Measurements from ENCODE around the gene EPS8L2. TPM values are rescaled to one million over a fixed set of nuclear protein-coding genes. Genes with fewer than 3 reads are reported as not detected.

The EPS8L2 gene
- total and polyA plus RNA-seq, 2 donors (not counting 1 experiment from before 2014, with no cell fraction given): 13.9 to 22.7 TPM

GRCh38 chr11:724049-724777 lies 18.2 kb downstream of the EPS8L2 start:
- H3K4me1 Mint-ChIP-seq: peaks cover 31% of the 10 kb centered on the region
- TF ChIP-seq CTCF (IDR thresholded peaks at IDR 0.05) (no peak), EZH2 (IDR thresholded peaks at IDR 0.05; ENCODE audit: borderline replicate concordance, insufficient read depth, low read depth, low read length, poor library complexity, severe bottlenecking) (no peak)
- H3K27ac Mint-ChIP-seq: no peak overlapping the region
- Histone ChIP-seq H3K9ac (ENCODE audit: low read length) (no peak overlapping the region), H3K9me3 (ENCODE audit: control extremely low read depth in 1 of 3, control insufficient read depth in 2 of 3, insufficient read depth in 1 of 3, low read length in 2 of 3) (no peaks in the 10 kb centered on the region), H3K79me2 (ENCODE audit: control insufficient read depth, insufficient read depth, low read length) (no peaks in the 10 kb centered on the region), H2AFZ (ENCODE audit: insufficient read depth, low read depth, low read length, poor library complexity, severe bottlenecking) (no peak overlapping the region), H4K20me1 (ENCODE audit: control insufficient read depth, insufficient read depth, low read length, poor library complexity, severe bottlenecking) (peaks cover 9% of the 10 kb centered on the region), H3K27me3 (replicated peaks in 1 of 4; ENCODE audit: control extremely low read depth in 1 of 4, control insufficient read depth in 3 of 4, insufficient read depth in 4 of 4, low read length in 3 of 4) (peaks cover 0 to 44% (median 4%) of the 10 kb centered on the region in 4 experiments), H3K4me1 (ENCODE audit: control insufficient read depth in 2 of 2, insufficient read depth in 2 of 2, low read length in 2 of 2) (peaks cover 34 to 56% of the 10 kb centered on the region in 2 donors), H3K27ac (ENCODE audit: low read length in 2 of 2) (no peak overlapping the region), H3K4me3 (ENCODE audit: control extremely low read depth in 1 of 5, extremely low read depth in 1 of 5, insufficient read depth in 1 of 5, low read depth in 2 of 5, low read length in 4 of 5) (no peak overlapping the region), H3K4me2 (replicated peaks; ENCODE audit: low read depth, low read length, poor library complexity, severe bottlenecking) (no peak overlapping the region), H3K36me3 (replicated peaks in 1 of 2; ENCODE audit: control extremely low read depth in 1 of 2, control insufficient read depth in 1 of 2, extremely low read depth in 1 of 2, insufficient read depth in 2 of 2, low read length in 1 of 2) (no peaks in the 10 kb centered on the region)
- no peak for DNase-seq
- peak overlapping the region; percentile 13 for H3K4me3 Mint-ChIP-seq
- ChIA-PET CTCF (interaction anchor here (0.8 to 8.2 kb wide), 12 partner anchors 13 to 188 kb away, joined by 3 to 104 read pairs (median 6); partner anchors contain the start of genes DEAF1, HRAS, TALDO1 and TMEM80), POLR2A (interaction anchor here (1.0 to 8.2 kb wide), 3 partner anchors 29 to 169 kb away, joined by 3 to 105 read pairs (median 9); partner anchors contain the start of genes DEAF1 and TMEM80)
- no peak for ATAC-seq (ENCODE audit: low read depth)
- H3K27me3 Mint-ChIP-seq: peaks cover 7% of the 10 kb centered on the region
- intact Hi-C loops (cut with micrococcal nuclease): loop anchor here (5.0 to 10.0 kb wide), 2 partner anchors 109 to 187 kb away; partner anchors contain the start of genes HRAS, IRF7 and LRRC56
- 87% methylated on average over 19 of the region's 19 CpGs for WGBS (ENCODE audit: insufficient coverage)
- H3K9me3 Mint-ChIP-seq (ENCODE audit: insufficient read depth): no peaks in the 10 kb centered on the region
